OCI-LY7 (cell line): Measurements from ENCODE around the gene DPEP3.
A peak's percentile ranks its signal among the peaks of the same experiment; 100 is the strongest.

ENCODE experiments used
- EZH2phosphoT487 ChIP-seq: fragments of 200-600 bp; sonication (generic); IDR thresholded peaks from 2 replicates; pipeline ENCODE4 v1.6.1; 2018; ENCODE audit warnings: low read depth, borderline replicate concordance, mild to moderate bottlenecking, mixed run types, antibody characterized with exemption, low read length, moderate library complexity, mixed read lengths
- TF ChIP-seq, protein P1 (sequence below): fragments of 200-600 bp; sonication (generic); conservative IDR thresholded peaks from 2 replicates; pipeline ENCODE4 v1.5.1; 2014; ENCODE audit warnings: mild to moderate bottlenecking, antibody characterized with exemption, low read length, moderate library complexity, mixed read lengths

- TF ChIP-seq, protein P1, sequence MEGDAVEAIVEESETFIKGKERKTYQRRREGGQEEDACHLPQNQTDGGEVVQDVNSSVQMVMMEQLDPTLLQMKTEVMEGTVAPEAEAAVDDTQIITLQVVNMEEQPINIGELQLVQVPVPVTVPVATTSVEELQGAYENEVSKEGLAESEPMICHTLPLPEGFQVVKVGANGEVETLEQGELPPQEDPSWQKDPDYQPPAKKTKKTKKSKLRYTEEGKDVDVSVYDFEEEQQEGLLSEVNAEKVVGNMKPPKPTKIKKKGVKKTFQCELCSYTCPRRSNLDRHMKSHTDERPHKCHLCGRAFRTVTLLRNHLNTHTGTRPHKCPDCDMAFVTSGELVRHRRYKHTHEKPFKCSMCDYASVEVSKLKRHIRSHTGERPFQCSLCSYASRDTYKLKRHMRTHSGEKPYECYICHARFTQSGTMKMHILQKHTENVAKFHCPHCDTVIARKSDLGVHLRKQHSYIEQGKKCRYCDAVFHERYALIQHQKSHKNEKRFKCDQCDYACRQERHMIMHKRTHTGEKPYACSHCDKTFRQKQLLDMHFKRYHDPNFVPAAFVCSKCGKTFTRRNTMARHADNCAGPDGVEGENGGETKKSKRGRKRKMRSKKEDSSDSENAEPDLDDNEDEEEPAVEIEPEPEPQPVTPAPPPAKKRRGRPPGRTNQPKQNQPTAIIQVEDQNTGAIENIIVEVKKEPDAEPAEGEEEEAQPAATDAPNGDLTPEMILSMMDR: peak; percentile 55
- TF ChIP-seq EZH2phosphoT487: no peak
Observed at GRCh38 chr16:67967183-67967957, 12.9 kb downstream of the DPEP3 start.
